Neuronal stem cell (in vitro differentiated cells): ENCODE measurements around the gene EMC8.
A peak's percentile ranks its signal among the peaks of the same experiment; 100 is the strongest.

Experiments used
- DNase-seq: peaks from one replicate; pipeline ENCODE4 v3.0.0-alpha.2; 2013; ENCODE audit warnings: low spot score
- H2AFZ ChIP-seq: one replicate; pipeline ENCODE4 v1.6.1; 2013; ENCODE audit warnings: mild to moderate bottlenecking, low read length, inconsistent platforms
- H2AK5ac ChIP-seq: 2 replicates; pipeline ENCODE4 v1.6.1; 2013; ENCODE audit warnings: low read depth, mild to moderate bottlenecking, inconsistent platforms, low read length, moderate library complexity, mixed read lengths
- H2BK120ac ChIP-seq: 2 replicates; pipeline ENCODE4 v1.6.1; 2013; ENCODE audit warnings: low read depth, mild to moderate bottlenecking, inconsistent platforms, low read length, moderate library complexity, mixed read lengths
- H2BK12ac ChIP-seq: one replicate; pipeline ENCODE4 v1.6.1; 2013; ENCODE audit warnings: low read length, inconsistent platforms
- H2BK15ac ChIP-seq: 2 replicates; pipeline ENCODE4 v1.6.1; 2013; ENCODE audit warnings: mild to moderate bottlenecking, low read length, inconsistent platforms, mixed read lengths
- H2BK5ac ChIP-seq: one replicate; pipeline ENCODE4 v1.6.1; 2013; ENCODE audit warnings: inconsistent platforms, mild to moderate bottlenecking, low read length, moderate library complexity
- H3K14ac ChIP-seq: one replicate; pipeline ENCODE4 v1.6.1; 2013; ENCODE audit warnings: low read length, inconsistent platforms
- H3K18ac ChIP-seq: 2 replicates; pipeline ENCODE4 v1.6.1; 2013; ENCODE audit warnings: low read length, inconsistent platforms
- H3K23ac ChIP-seq: 2 replicates; pipeline ENCODE4 v1.6.1; 2013; ENCODE audit warnings: low read depth, mild to moderate bottlenecking, mixed read lengths, low read length, inconsistent platforms; ENCODE audit not compliant: poor library complexity
- H3K27ac ChIP-seq: replicated peaks from 3 replicates; pipeline ENCODE4 v1.5.1; 2013; ENCODE audit warnings: low read length, inconsistent platforms
- H3K27me3 ChIP-seq, 3 experiments: 2 replicates each; pipeline ENCODE4 v1.6.1; 2013; ENCODE audit warnings: low read length in 3 of 3, mild to moderate bottlenecking in 2 of 3, inconsistent platforms in 1 of 3, low read depth in 1 of 3, mixed read lengths in 1 of 3, moderate library complexity in 1 of 3; ENCODE audit not compliant: control insufficient read depth in 3 of 3, insufficient read depth in 3 of 3
- H3K36me3 ChIP-seq, 2 donors: replicated peaks in 1 of 2; 2 replicates each; pipeline ENCODE4 v1.6.1; 2013; ENCODE audit warnings: low read length in 2 of 2; ENCODE audit not compliant: control insufficient read depth in 2 of 2, insufficient read depth in 2 of 2
- H3K4ac ChIP-seq: 2 replicates; pipeline ENCODE4 v1.6.1; 2013; ENCODE audit warnings: inconsistent platforms, mild to moderate bottlenecking, low read length, moderate library complexity
- H3K4me1 ChIP-seq, 2 donors: 1 replicate in 1 of 2; 2 replicates in 1 of 2; pipeline ENCODE4 v1.6.1; 2013; ENCODE audit warnings: low read length in 2 of 2, low read depth in 1 of 2; ENCODE audit not compliant: control insufficient read depth in 2 of 2, insufficient read depth in 1 of 2
- H3K4me2 ChIP-seq: one replicate; pipeline ENCODE4 v1.6.1; 2013; ENCODE audit warnings: mild to moderate bottlenecking, low read length, inconsistent platforms; ENCODE audit not compliant: insufficient read depth, poor library complexity, severe bottlenecking
- H3K4me3 ChIP-seq, 2 donors: 2 replicates each; pipeline ENCODE4 v1.5.1; 2013; ENCODE audit warnings: low read length in 2 of 2, mild to moderate bottlenecking in 2 of 2, inconsistent platforms in 1 of 2, moderate library complexity in 1 of 2
- H3K79me1 ChIP-seq: one replicate; pipeline ENCODE4 v1.6.1; 2013; ENCODE audit warnings: low read depth, mild to moderate bottlenecking, inconsistent platforms, low read length, moderate library complexity
- H3K9ac ChIP-seq: one replicate; pipeline ENCODE4 v1.6.1; 2013; ENCODE audit warnings: mild to moderate bottlenecking, low read depth, low read length, inconsistent platforms; ENCODE audit not compliant: poor library complexity
- H3K9me3 ChIP-seq, 2 donors: replicated peaks in 1 of 2; 2 replicates each; pipeline versions ENCODE3 to v1.6.1; 2013; ENCODE audit warnings: low read length in 2 of 2, mild to moderate bottlenecking in 2 of 2, inconsistent platforms in 1 of 2, low read depth in 1 of 2, mixed read lengths in 1 of 2, moderate library complexity in 1 of 2; ENCODE audit not compliant: control insufficient read depth in 2 of 2, insufficient read depth in 1 of 2
- H4K8ac ChIP-seq: one replicate; pipeline ENCODE4 v1.6.1; 2013; ENCODE audit warnings: low read depth, mild to moderate bottlenecking, inconsistent platforms, low read length, moderate library complexity
- H4K91ac ChIP-seq: one replicate; pipeline ENCODE4 v1.6.1; 2013; ENCODE audit warnings: low read length, low read depth, mild to moderate bottlenecking, inconsistent platforms; ENCODE audit not compliant: poor library complexity
- WGBS, 2 donors: extraction: QIAGEN DNeasy Blood & Tissue Kit; methylation state at CpG; one replicate each; pipeline ENCODE4 v1.1.7; 2013; ENCODE audit warnings: missing lambda C conversion rate in 2 of 2, mixed read lengths in 1 of 2; ENCODE audit not compliant: insufficient read length in 2 of 2, insufficient replicate concordance in 1 of 2; ENCODE audit errors: extremely low coverage in 2 of 2; 5-methylcytosine and 5-hydroxymethylcytosine counted together

Gene EMC8

DNA sequence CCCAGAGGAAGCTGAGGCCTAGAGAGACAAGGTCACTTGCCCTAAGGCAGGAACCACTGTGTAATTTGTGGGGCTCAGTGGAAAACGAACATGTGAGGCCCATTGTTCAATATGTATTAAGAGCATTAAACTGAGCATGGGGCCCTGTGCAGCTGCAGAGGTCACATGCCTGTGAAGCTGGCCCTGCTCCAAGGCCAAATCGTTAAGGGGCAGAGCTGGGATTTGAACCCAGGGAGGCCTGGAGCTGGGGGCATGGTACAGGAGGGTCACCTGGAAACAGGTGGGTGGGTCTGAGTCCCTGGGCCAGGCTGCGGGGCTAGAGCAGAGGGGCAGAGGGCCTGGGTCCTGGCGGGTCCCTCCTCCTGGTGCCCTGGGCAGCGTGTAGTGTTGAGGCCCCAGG is 68.2 kb downstream of the EMC8 start:
- H3K9me3 ChIP-seq: no peaks in the 10 kb centered on the region
- no peaks in the 10 kb centered on the region for H3K27me3 ChIP-seq
- no CpG with 5 or more reads among the region's 5 CpGs for WGBS, 2 donors
- no peak overlapping the region for H2AFZ ChIP-seq
- no peak overlapping the region for H3K4me2 ChIP-seq
- H3K4me3 ChIP-seq: no peak overlapping the region
- no peak overlapping the region for H3K14ac ChIP-seq
- no peaks in the 10 kb centered on the region for H3K79me1 ChIP-seq
- no peak overlapping the region for H4K91ac ChIP-seq
- no peak overlapping the region for H2BK12ac ChIP-seq
- H3K4ac ChIP-seq: no peak overlapping the region
- peaks cover 11 to 13% of the 10 kb centered on the region in 2 donors for H3K4me1 ChIP-seq
- H2BK120ac ChIP-seq: no peak overlapping the region
- H4K8ac ChIP-seq: no peak overlapping the region
- peak overlapping the region; percentile 1 for H3K9ac ChIP-seq
- peak overlapping the region; percentile 55 for H3K18ac ChIP-seq
- H2BK5ac ChIP-seq: no peak overlapping the region
- DNase-seq: no peak
- no peaks in the 10 kb centered on the region for H3K36me3 ChIP-seq
- H3K27ac ChIP-seq: no peak overlapping the region
- no peak overlapping the region for H2AK5ac ChIP-seq
- H3K23ac ChIP-seq: no peak overlapping the region
- H2BK15ac ChIP-seq: peak overlapping the region; percentile 30

DNA sequence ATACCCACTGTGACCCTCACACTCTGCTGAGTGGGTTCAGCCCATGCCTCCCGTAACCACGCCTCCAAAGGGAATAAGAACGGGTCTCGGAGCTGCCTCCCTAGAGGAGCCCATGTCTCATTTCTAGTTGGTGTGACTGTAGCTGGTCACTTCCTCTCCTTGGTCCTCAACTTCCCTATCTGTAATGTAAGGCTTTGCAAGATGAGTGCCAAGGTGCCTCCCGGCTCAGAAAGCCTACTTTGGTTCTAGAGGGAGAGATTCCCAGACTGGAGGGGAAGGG is 69.2 kb downstream of the EMC8 start:
- H3K4me2 ChIP-seq: no peak overlapping the region
- H2AFZ ChIP-seq: no peak overlapping the region
- no peak overlapping the region for H3K23ac ChIP-seq
- WGBS, 2 donors: no CpG with 5 or more reads among the region's 5 CpGs
- H3K27ac ChIP-seq: no peak overlapping the region
- no peaks in the 10 kb centered on the region for H3K9me3 ChIP-seq
- H4K91ac ChIP-seq: no peak overlapping the region
- no peak overlapping the region for H4K8ac ChIP-seq
- no peak overlapping the region for H3K14ac ChIP-seq
- no peak overlapping the region for H3K4ac ChIP-seq
- H3K79me1 ChIP-seq: no peaks in the 10 kb centered on the region
- H3K36me3 ChIP-seq: no peaks in the 10 kb centered on the region
- no peak overlapping the region for H2BK5ac ChIP-seq
- H3K9ac ChIP-seq: no peak overlapping the region
- peaks cover 9 to 13% of the 10 kb centered on the region in 2 donors for H3K4me1 ChIP-seq
- no peak overlapping the region for H2AK5ac ChIP-seq
- no peak overlapping the region for H2BK120ac ChIP-seq
- H3K4me3 ChIP-seq: no peak overlapping the region
- H3K18ac ChIP-seq: no peak overlapping the region
- H2BK15ac ChIP-seq: no peak overlapping the region
- H3K27me3 ChIP-seq: no peaks in the 10 kb centered on the region
- H2BK12ac ChIP-seq: no peak overlapping the region
- no peak for DNase-seq

DNA sequence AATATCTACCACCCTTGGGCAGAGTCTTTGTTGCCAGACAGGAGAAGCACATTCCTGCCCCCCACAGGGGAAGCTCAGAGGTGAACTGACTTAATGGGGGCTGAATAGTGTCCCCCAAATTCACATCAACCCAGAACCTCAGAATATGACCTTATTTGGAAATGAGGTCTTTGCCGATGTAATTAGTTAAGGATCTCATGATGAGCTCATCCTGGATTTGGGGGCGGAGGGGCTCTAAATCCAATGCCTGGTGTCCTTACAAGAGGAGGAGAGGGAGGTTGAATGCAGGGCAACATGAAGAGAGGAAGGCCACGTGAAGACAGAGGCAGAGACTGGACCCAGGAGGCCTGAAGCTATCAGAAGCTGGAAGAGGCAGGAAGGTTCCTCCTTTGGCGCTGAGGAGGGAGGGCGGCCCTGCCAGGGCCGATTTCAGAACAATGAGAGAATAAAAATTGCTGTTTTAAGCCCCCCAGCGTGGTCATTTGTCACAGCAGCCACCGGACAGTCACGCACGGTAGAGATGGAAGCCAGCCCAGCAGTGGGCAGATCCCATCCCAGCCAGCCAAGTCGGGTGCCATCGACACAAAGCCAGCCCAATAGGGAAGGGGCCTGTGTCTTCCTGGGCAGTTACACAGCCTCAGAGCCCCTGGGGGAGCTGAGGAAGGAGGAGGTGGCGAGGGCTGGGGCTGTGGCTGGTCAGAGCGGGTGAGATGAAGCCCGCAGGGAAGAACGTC is 69.7 kb downstream of the EMC8 start:
- Histone ChIP-seq H2AFZ (peak overlapping the region; percentile 44), H3K4me3 (no peak overlapping the region), H4K8ac (no peak overlapping the region), H3K27ac (no peak overlapping the region), H2BK15ac (peak overlapping the region; percentile 73), H2BK120ac (no peak overlapping the region), H3K4me2 (no peak overlapping the region), H3K23ac (no peak overlapping the region), H4K91ac (no peak overlapping the region), H3K9me3 (no peaks in the 10 kb centered on the region), H3K14ac (no peak overlapping the region), H3K79me1 (no peaks in the 10 kb centered on the region), H2BK12ac (peak overlapping the region; percentile 17), H2BK5ac (no peak overlapping the region), H3K18ac (peak overlapping the region; percentile 84), H3K36me3 (no peaks in the 10 kb centered on the region), H3K27me3 (no peaks in the 10 kb centered on the region), H3K9ac (no peak overlapping the region), H2AK5ac (peak overlapping the region; percentile 89), H3K4ac (no peak overlapping the region), H3K4me1 (peaks cover 8 to 13% of the 10 kb centered on the region in 2 donors)
- WGBS, 2 donors: no CpG with 5 or more reads among the region's 16 CpGs
- no peak for DNase-seq

DNA sequence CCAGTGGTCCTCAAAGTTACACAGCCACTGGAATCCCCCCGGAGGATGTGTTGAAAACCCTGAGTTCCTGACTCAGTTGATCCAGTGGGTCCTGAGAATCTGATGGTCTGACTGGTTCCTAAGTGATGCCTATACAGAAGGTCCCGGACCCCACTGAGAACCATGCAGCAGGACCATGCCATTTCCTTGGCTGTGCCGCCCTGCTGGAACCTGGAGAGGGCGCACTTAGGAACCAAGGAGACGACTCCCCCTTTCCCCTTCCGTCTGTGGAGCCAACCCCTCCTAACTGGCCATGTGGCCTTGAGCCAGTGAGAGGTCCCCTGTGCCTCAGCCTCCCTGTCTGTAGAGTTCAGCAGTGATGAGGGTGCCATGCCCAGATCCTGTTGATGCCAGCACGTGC is 70.5 kb downstream of the EMC8 start:
- H3K18ac ChIP-seq: peak overlapping the region; percentile 15
- peak overlapping the region; percentile 7 for H3K9ac ChIP-seq
- H3K4me3 ChIP-seq: no peak overlapping the region
- peak overlapping the region; percentile 73 for H2BK15ac ChIP-seq
- no peaks in the 10 kb centered on the region for H3K9me3 ChIP-seq
- H3K4ac ChIP-seq: no peak overlapping the region
- H3K4me2 ChIP-seq: no peak overlapping the region
- H4K91ac ChIP-seq: peak overlapping the region; percentile 58
- no peak overlapping the region for H2BK12ac ChIP-seq
- no peak overlapping the region for H2BK120ac ChIP-seq
- no peak overlapping the region for H2BK5ac ChIP-seq
- no peak overlapping the region for H3K27ac ChIP-seq
- H3K79me1 ChIP-seq: no peaks in the 10 kb centered on the region
- no CpG with 5 or more reads among the region's 7 CpGs for WGBS, 2 donors
- H2AFZ ChIP-seq: no peak overlapping the region
- H2AK5ac ChIP-seq: peak overlapping the region; percentile 89
- H3K4me1 ChIP-seq: peaks cover 4 to 7% of the 10 kb centered on the region in 2 donors
- no peaks in the 10 kb centered on the region for H3K27me3 ChIP-seq
- no peak overlapping the region for H3K14ac ChIP-seq
- no peak overlapping the region for H4K8ac ChIP-seq
- peak overlapping the region; percentile 35 for H3K23ac ChIP-seq
- no peak for DNase-seq
- no peaks in the 10 kb centered on the region for H3K36me3 ChIP-seq
